ENCODE data around the gene LTO1.

DNA sequence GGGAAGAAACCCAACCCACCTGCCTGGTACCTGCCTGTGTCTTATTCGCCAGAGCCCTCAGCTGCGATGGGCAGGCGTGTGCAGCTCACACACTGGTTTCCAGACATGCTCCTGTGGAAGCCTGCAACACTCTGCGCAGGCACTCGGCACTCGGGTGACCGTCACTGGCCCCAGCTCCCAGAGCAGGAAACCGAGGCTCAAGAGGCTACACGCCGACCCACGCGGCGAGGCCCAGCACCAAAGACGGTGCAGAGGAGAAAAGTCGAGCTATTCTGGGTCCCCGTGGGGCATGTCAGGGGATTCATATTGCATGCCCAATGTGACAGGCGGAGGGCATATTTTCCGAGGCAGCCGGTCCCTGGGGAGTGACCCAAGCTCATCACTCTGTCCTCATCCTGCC lies 40.3 kb upstream of the LTO1 start:
- no peak for TF ChIP-seq POLR2A (IDR thresholded peaks at IDR 0.05)
- TF ChIP-seq, protein P1, sequence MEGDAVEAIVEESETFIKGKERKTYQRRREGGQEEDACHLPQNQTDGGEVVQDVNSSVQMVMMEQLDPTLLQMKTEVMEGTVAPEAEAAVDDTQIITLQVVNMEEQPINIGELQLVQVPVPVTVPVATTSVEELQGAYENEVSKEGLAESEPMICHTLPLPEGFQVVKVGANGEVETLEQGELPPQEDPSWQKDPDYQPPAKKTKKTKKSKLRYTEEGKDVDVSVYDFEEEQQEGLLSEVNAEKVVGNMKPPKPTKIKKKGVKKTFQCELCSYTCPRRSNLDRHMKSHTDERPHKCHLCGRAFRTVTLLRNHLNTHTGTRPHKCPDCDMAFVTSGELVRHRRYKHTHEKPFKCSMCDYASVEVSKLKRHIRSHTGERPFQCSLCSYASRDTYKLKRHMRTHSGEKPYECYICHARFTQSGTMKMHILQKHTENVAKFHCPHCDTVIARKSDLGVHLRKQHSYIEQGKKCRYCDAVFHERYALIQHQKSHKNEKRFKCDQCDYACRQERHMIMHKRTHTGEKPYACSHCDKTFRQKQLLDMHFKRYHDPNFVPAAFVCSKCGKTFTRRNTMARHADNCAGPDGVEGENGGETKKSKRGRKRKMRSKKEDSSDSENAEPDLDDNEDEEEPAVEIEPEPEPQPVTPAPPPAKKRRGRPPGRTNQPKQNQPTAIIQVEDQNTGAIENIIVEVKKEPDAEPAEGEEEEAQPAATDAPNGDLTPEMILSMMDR (IDR thresholded peaks at IDR 0.05): no peak
